GM23338 (cell line): ENCODE measurements around the gene WFS1. TPM values are rescaled to one million over a fixed set of nuclear protein-coding genes. Genes with fewer than 3 reads are reported as not detected.

Experiments
- ATAC-seq: fragments of 200-7000 bp; cut with Tn5 transposase; 3 replicates; pipeline ENCODE4 v1.9.1; 2020
- DNase-seq: peaks from one replicate; pipeline ENCODE4 v3.0.0-alpha.2; 2015; ENCODE audit warnings: low spot score
- H2AFZ ChIP-seq: fragments of 200-600 bp; sonication (generic); 2 replicates; pipeline ENCODE4 v1.8.0; 2016; ENCODE audit warnings: antibody characterized with exemption, mild to moderate bottlenecking, moderate library complexity
- H3F3A ChIP-seq: fragments of 200-600 bp; sonication (generic); replicated peaks from 2 replicates; pipeline ENCODE4 v1.8.0; 2017; ENCODE audit warnings: antibody characterized with exemption, mixed run types, low read depth
- H3K27ac ChIP-seq: fragments of 200-600 bp; sonication (generic); 2 replicates; pipeline ENCODE4 v1.6.1; 2016; ENCODE audit warnings: low read depth
- H3K27me3 ChIP-seq: fragments of 200-600 bp; sonication (generic); 2 replicates; pipeline ENCODE4 v1.8.0; 2016; ENCODE audit warnings: mild to moderate bottlenecking, mixed run types, moderate library complexity; ENCODE audit not compliant: insufficient read depth
- H3K36me3 ChIP-seq: fragments of 200-600 bp; sonication (generic); 2 replicates; pipeline ENCODE4 v1.8.0; 2016; ENCODE audit warnings: mild to moderate bottlenecking; ENCODE audit not compliant: insufficient read depth
- H3K4me1 ChIP-seq: fragments of 200-600 bp; sonication (generic); 2 replicates; pipeline ENCODE4 v1.8.0; 2016; ENCODE audit warnings: mild to moderate bottlenecking, moderate library complexity; ENCODE audit not compliant: insufficient read depth
- H3K4me2 ChIP-seq: fragments of 200-600 bp; sonication (generic); 2 replicates; pipeline ENCODE4 v1.7.1; 2017; ENCODE audit warnings: mixed run types
- H3K4me3 ChIP-seq: fragments of 200-600 bp; sonication (generic); 2 replicates; pipeline ENCODE4 v1.6.1; 2016; ENCODE audit warnings: mixed run types
- H3K79me2 ChIP-seq: fragments of 200-600 bp; sonication (generic); replicated peaks from 2 replicates; pipeline ENCODE4 v1.8.0; 2017; ENCODE audit warnings: mild to moderate bottlenecking; ENCODE audit not compliant: insufficient read depth
- H3K9me2 ChIP-seq: fragments of 200-600 bp; sonication (generic); 2 replicates; pipeline ENCODE4 v1.8.0; 2017; ENCODE audit not compliant: insufficient read depth
- H4K20me1 ChIP-seq: fragments of 200-600 bp; sonication (generic); replicated peaks from 2 replicates; pipeline ENCODE4 v1.8.0; 2017; ENCODE audit warnings: mild to moderate bottlenecking; ENCODE audit not compliant: insufficient read depth
- H3K27ac Mint-ChIP-seq: 2 replicates; pipeline ENCODE4 v1.8.0; 2020; ENCODE audit warnings: inconsistent platforms, mild to moderate bottlenecking, moderate library complexity, mixed read lengths
- H3K27me3 Mint-ChIP-seq: 3 replicates; pipeline ENCODE4 v1.8.0; 2022; ENCODE audit warnings: low read depth, mild to moderate bottlenecking, moderate library complexity, mixed read lengths, inconsistent platforms; ENCODE audit not compliant: insufficient read depth, poor library complexity
- H3K36me3 Mint-ChIP-seq: 3 replicates; pipeline ENCODE4 v1.8.0; 2021; ENCODE audit warnings: low read depth, mild to moderate bottlenecking, inconsistent platforms, moderate library complexity, mixed read lengths
- H3K4me1 Mint-ChIP-seq: 3 replicates; pipeline ENCODE4 v1.8.0; 2020; ENCODE audit warnings: mild to moderate bottlenecking, inconsistent platforms, mixed read lengths
- H3K4me3 Mint-ChIP-seq: 3 replicates; pipeline ENCODE4 v1.8.0; 2021; ENCODE audit warnings: moderate library complexity, mild to moderate bottlenecking, inconsistent platforms, mixed read lengths
- H3K9me3 Mint-ChIP-seq: 3 replicates; pipeline ENCODE4 v1.8.0; 2020; ENCODE audit warnings: moderate library complexity, mild to moderate bottlenecking, inconsistent platforms, mixed read lengths
- EZH2 ChIP-seq: fragments of 200-600 bp; sonication (generic); IDR thresholded peaks from one replicate; pipeline ENCODE4 v1.8.0; 2017; ENCODE audit warnings: antibody characterized with exemption, mild to moderate bottlenecking, low read depth; ENCODE audit not compliant: unreplicated experiment
- JUNB ChIP-seq: IDR thresholded peaks from one replicate; pipeline ENCODE4 v1.6.1; 2016; ENCODE audit warnings: antibody characterized with exemption; ENCODE audit not compliant: unreplicated experiment
- polyA plus RNA-seq: library from polyadenylated mRNA; unstranded; fragments of >200 nt; fragmentation: Nextera tagmentation; extraction: Ambion mirVana; gene quantifications from 2 replicates; pipeline ENCODE4 v1.2.1, GENCODE V29; 2016
- total RNA-seq: library from RNA; depleted of rRNA; stranded (reverse); fragments of >200 nt; shearing (Covaris generic); gene quantifications from 2 replicates; pipeline ENCODE4 v1.2.3, GENCODE V29; 2014
- TF ChIP-seq, protein P1 (sequence below): fragments of 250-450 bp; sonication (Bioruptor Pico); IDR thresholded peaks from 2 replicates; pipeline ENCODE4 v1.5.0; 2020; ENCODE audit warnings: mild to moderate bottlenecking, moderate library complexity
- TF ChIP-seq, protein P2 (sequence below): IDR thresholded peaks from 2 replicates; pipeline ENCODE4 v1.6.1; 2016; ENCODE audit warnings: antibody characterized with exemption
- TF ChIP-seq, protein P3 (sequence below), 2 experiments: fragments of 200-600 bp in 1 of 2; sonication (generic) in 1 of 2; conservative IDR thresholded peaks; 2 replicates each; pipeline versions ENCODE4 v1.5.1 to v1.6.1; 2016 to 2017; ENCODE audit warnings: antibody characterized with exemption in 2 of 2, low read depth in 2 of 2, mild to moderate bottlenecking in 2 of 2, moderate library complexity in 1 of 2

Gene WFS1
- total and polyA plus RNA-seq, 2 experiments from 2014 or later = 24.7 to 45.4 TPM

DNA sequence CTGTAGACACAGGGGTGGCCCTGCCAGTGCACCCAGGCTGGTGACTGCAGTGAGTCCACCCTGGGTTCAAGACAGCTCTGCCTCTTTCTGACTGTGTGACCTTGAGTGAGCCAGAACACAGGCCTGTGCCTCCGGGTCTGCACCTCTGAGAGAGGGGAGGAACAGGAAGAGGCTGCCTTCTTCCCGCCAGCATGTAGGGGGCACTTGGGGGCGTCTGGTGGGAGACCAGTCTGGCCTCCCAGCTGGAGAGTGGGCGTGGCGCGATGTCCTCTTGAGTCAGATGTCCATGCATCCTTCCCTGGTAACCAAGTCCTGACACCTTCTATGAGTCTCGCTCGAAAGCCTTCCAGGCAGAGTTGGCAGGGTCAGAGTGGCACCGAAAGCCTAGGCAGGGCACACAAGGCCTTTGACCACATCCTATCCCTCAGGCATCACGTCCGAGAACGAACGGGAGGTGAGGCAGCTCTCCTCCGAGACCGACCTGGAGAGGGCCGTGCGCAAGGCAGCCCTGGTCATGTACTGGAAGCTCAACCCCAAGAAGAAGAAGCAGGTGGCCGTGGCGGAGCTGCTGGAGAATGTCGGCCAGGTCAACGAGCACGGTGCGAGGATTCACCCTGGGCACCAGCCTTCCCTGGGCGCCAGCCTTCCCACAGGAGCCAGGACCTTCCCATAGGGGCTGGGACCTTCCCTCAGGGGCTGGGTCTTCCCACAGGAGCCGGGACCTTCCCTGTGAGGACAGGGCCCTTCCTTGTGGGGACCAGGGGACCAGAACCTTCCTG, 21.3 kb downstream of the WFS1 start (continued):
- TF ChIP-seq, protein P1, sequence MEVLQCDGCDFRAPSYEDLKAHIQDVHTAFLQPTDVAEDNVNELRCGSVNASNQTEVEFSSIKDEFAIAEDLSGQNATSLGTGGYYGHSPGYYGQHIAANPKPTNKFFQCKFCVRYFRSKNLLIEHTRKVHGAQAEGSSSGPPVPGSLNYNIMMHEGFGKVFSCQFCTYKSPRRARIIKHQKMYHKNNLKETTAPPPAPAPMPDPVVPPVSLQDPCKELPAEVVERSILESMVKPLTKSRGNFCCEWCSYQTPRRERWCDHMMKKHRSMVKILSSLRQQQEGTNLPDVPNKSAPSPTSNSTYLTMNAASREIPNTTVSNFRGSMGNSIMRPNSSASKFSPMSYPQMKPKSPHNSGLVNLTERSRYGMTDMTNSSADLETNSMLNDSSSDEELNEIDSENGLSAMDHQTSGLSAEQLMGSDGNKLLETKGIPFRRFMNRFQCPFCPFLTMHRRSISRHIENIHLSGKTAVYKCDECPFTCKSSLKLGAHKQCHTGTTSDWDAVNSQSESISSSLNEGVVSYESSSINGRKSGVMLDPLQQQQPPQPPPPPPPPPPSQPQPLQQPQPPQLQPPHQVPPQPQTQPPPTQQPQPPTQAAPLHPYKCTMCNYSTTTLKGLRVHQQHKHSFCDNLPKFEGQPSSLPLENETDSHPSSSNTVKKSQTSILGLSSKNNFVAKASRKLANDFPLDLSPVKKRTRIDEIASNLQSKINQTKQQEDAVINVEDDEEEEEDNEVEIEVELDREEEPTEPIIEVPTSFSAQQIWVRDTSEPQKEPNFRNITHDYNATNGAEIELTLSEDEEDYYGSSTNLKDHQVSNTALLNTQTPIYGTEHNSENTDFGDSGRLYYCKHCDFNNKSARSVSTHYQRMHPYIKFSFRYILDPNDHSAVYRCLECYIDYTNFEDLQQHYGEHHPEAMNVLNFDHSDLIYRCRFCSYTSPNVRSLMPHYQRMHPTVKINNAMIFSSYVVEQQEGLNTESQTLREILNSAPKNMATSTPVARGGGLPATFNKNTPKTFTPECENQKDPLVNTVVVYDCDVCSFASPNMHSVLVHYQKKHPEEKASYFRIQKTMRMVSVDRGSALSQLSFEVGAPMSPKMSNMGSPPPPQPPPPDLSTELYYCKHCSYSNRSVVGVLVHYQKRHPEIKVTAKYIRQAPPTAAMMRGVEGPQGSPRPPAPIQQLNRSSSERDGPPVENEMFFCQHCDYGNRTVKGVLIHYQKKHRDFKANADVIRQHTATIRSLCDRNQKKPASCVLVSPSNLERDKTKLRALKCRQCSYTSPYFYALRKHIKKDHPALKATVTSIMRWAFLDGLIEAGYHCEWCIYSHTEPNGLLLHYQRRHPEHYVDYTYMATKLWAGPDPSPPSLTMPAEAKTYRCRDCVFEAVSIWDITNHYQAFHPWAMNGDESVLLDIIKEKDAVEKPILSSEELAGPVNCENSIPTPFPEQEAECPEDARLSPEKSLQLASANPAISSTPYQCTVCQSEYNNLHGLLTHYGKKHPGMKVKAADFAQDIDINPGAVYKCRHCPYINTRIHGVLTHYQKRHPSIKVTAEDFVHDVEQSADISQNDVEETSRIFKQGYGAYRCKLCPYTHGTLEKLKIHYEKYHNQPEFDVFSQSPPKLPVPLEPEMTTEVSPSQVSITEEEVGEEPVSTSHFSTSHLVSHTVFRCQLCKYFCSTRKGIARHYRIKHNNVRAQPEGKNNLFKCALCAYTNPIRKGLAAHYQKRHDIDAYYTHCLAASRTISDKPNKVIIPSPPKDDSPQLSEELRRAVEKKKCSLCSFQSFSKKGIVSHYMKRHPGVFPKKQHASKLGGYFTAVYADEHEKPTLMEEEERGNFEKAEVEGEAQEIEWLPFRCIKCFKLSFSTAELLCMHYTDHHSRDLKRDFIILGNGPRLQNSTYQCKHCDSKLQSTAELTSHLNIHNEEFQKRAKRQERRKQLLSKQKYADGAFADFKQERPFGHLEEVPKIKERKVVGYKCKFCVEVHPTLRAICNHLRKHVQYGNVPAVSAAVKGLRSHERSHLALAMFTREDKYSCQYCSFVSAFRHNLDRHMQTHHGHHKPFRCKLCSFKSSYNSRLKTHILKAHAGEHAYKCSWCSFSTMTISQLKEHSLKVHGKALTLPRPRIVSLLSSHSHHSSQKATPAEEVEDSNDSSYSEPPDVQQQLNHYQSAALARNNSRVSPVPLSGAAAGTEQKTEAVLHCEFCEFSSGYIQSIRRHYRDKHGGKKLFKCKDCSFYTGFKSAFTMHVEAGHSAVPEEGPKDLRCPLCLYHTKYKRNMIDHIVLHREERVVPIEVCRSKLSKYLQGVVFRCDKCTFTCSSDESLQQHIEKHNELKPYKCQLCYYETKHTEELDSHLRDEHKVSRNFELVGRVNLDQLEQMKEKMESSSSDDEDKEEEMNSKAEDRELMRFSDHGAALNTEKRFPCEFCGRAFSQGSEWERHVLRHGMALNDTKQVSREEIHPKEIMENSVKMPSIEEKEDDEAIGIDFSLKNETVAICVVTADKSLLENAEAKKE (CRISPR knock-in tag) = no peak
- TF ChIP-seq, protein P2, sequence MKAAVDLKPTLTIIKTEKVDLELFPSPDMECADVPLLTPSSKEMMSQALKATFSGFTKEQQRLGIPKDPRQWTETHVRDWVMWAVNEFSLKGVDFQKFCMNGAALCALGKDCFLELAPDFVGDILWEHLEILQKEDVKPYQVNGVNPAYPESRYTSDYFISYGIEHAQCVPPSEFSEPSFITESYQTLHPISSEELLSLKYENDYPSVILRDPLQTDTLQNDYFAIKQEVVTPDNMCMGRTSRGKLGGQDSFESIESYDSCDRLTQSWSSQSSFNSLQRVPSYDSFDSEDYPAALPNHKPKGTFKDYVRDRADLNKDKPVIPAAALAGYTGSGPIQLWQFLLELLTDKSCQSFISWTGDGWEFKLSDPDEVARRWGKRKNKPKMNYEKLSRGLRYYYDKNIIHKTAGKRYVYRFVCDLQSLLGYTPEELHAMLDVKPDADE = no peak

DNA sequence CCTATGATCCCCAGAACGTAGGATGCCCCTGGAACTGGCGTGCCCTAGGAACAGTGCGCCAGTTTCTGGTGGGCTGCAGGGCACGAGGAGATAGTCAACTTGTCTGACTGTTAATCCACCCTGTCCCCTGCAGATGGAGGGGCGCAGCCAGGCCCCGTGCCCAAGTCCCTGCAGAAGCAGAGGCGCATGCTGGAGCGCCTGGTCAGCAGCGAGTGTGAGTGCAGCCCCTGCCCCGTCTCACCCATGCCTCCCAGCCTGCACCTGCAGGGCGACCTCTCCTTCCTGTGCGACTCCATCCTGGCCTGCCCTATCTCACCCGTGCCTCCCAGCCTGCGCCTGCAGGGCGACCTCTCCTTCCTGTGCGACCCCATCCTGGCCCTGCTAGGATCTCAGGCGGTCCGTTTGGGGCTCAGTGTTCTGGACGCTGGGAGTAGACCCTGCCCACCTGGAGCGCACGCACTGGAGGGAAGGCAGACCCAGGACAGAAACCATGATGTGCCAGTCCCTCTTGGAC, 22.2 kb downstream of the WFS1 start:
- Mint-ChIP-seq H3K27me3 (peaks cover 4% of the 10 kb centered on the region), H3K9me3 (no peaks in the 10 kb centered on the region), H3K4me3 (no peak overlapping the region), H3K4me1 (no peaks in the 10 kb centered on the region), H3K27ac (no peak overlapping the region), H3K36me3 (peaks cover 21% of the 10 kb centered on the region)
- H3K4me1 ChIP-seq = no peaks in the 10 kb centered on the region
- no peaks in the 10 kb centered on the region for H3F3A ChIP-seq
- no peaks in the 10 kb centered on the region; the same call in 1 of the 2 replicates for H4K20me1 ChIP-seq
- no peak for ATAC-seq
- H3K9me2 ChIP-seq = no peaks in the 10 kb centered on the region
- H3K4me3 ChIP-seq = no peak overlapping the region
- H3K4me2 ChIP-seq = no peak overlapping the region
- DNase-seq = no peak
- no peaks in the 10 kb centered on the region for H3K27me3 ChIP-seq
- no peak overlapping the region for H3K27ac ChIP-seq
- H3K79me2 ChIP-seq = no peaks in the 10 kb centered on the region
- H3K36me3 ChIP-seq = 0 out of 2 replicates have a peak, but pooled peaks cover 5% of the 10 kb centered on the region
- no peak overlapping the region for H2AFZ ChIP-seq
- no peak for TF ChIP-seq JUNB
- TF ChIP-seq, protein P3, sequence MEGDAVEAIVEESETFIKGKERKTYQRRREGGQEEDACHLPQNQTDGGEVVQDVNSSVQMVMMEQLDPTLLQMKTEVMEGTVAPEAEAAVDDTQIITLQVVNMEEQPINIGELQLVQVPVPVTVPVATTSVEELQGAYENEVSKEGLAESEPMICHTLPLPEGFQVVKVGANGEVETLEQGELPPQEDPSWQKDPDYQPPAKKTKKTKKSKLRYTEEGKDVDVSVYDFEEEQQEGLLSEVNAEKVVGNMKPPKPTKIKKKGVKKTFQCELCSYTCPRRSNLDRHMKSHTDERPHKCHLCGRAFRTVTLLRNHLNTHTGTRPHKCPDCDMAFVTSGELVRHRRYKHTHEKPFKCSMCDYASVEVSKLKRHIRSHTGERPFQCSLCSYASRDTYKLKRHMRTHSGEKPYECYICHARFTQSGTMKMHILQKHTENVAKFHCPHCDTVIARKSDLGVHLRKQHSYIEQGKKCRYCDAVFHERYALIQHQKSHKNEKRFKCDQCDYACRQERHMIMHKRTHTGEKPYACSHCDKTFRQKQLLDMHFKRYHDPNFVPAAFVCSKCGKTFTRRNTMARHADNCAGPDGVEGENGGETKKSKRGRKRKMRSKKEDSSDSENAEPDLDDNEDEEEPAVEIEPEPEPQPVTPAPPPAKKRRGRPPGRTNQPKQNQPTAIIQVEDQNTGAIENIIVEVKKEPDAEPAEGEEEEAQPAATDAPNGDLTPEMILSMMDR (conservative IDR thresholded peaks at IDR 0.05; ENCODE audit: low read depth in 2 of 2) = no peak
- no peak for TF ChIP-seq EZH2
